ENCODE data around the gene RBM5.

- TF ChIP-seq CTCF (IDR thresholded peaks at IDR 0.05 in 4 of 5, conservative IDR thresholded peaks at IDR 0.05 in 1 of 5) (no peak), POLR2A (IDR thresholded peaks at IDR 0.05) (no peak)
These were observed 58.7 kb downstream of the RBM5 start for GRCh38 chr3:50147447-50147846.

All from gastrocnemius medialis (tissue), 4 donors.